HepG2 (cell line): ENCODE measurements around the gene ANKRD35. TPM values are rescaled to one million over a fixed set of nuclear protein-coding genes. Genes with fewer than 3 reads are reported as not detected.
A peak's percentile ranks its signal among the peaks of the same experiment; 100 is the strongest.

Experiments
- CBFB ChIP-seq: sonication (generic); formaldehyde crosslinking; IDR thresholded peaks from 2 replicates; pipeline ENCODE4 v1.4.0; 2020; ENCODE audit warnings: missing genetic modification reagents
- E2F1 ChIP-seq: sonication (generic); formaldehyde crosslinking; IDR thresholded peaks from 2 replicates; pipeline ENCODE4 v1.5.0; 2020; ENCODE audit warnings: missing genetic modification reagents
- EED ChIP-seq: sonication (generic); formaldehyde crosslinking; IDR thresholded peaks from 2 replicates; pipeline ENCODE4 v1.5.0; 2020; ENCODE audit warnings: mild to moderate bottlenecking, missing genetic modification reagents
- GPN1 ChIP-seq: sonication (generic); formaldehyde crosslinking; IDR thresholded peaks from 2 replicates; pipeline ENCODE4 v1.5.1; 2020; ENCODE audit warnings: missing genetic modification reagents, borderline replicate concordance
- HHEX ChIP-seq: IDR thresholded peaks from 2 replicates; pipeline ENCODE4 v1.6.1; 2016; ENCODE audit warnings: control low read depth
- MLXIP ChIP-seq: sonication (generic); formaldehyde crosslinking; IDR thresholded peaks from 2 replicates; pipeline ENCODE4 v1.9.0; 2021; ENCODE audit warnings: missing genetic modification reagents, borderline replicate concordance
- NFKBIZ ChIP-seq: IDR thresholded peaks from 2 replicates; pipeline ENCODE4 v1.6.1; 2018; ENCODE audit warnings: missing genetic modification reagents, missing compliant biosample characterization
- POGZ ChIP-seq: sonication (generic); formaldehyde crosslinking; IDR thresholded peaks from 2 replicates; pipeline ENCODE4 v1.4.0; 2020; ENCODE audit warnings: mild to moderate bottlenecking, missing genetic modification reagents
- SOX5 ChIP-seq: IDR thresholded peaks from 2 replicates; pipeline ENCODE4 v1.6.1; 2016; ENCODE audit warnings: borderline replicate concordance
- ZC3H4 ChIP-seq: sonication (generic); formaldehyde crosslinking; IDR thresholded peaks from 2 replicates; pipeline ENCODE4 v1.4.0; 2020; ENCODE audit warnings: missing genetic modification reagents, borderline replicate concordance
- ZHX1 ChIP-seq: sonication (generic); formaldehyde crosslinking; IDR thresholded peaks from 2 replicates; pipeline ENCODE4 v1.8.1; 2022; ENCODE audit warnings: low read depth, mild to moderate bottlenecking, missing genetic modification reagents
- ZNF251 ChIP-seq: sonication (generic); formaldehyde crosslinking; IDR thresholded peaks from 2 replicates; pipeline ENCODE4 v1.9.0; 2021; ENCODE audit warnings: mild to moderate bottlenecking, missing genetic modification reagents
- ZNF256 ChIP-seq: sonication (generic); formaldehyde crosslinking; conservative IDR thresholded peaks from 2 replicates; pipeline ENCODE4 v1.4.0; 2020; ENCODE audit warnings: missing genetic modification reagents
- ZNF3 ChIP-seq: IDR thresholded peaks from 2 replicates; pipeline ENCODE4 v1.7.0; 2017; ENCODE audit warnings: inconsistent platforms
- ZNF317 ChIP-seq: sonication (generic); formaldehyde crosslinking; IDR thresholded peaks from 2 replicates; pipeline ENCODE4 v1.5.0; 2020; ENCODE audit warnings: mild to moderate bottlenecking, missing genetic modification reagents
- ZNF33B ChIP-seq: sonication (generic); formaldehyde crosslinking; IDR thresholded peaks from 2 replicates; pipeline ENCODE4 v1.5.1; 2020; ENCODE audit warnings: mild to moderate bottlenecking, missing genetic modification reagents
- ZNF546 ChIP-seq: sonication (generic); formaldehyde crosslinking; conservative IDR thresholded peaks from 2 replicates; pipeline ENCODE4 v1.8.1; 2023; ENCODE audit warnings: mild to moderate bottlenecking, missing genetic modification reagents
- ZSCAN21 ChIP-seq: sonication (generic); formaldehyde crosslinking; IDR thresholded peaks from 2 replicates; pipeline ENCODE4 v1.8.0; 2022; ENCODE audit warnings: mild to moderate bottlenecking, missing genetic modification reagents, moderate library complexity, borderline replicate concordance
- polyA plus RNA-seq, 8 experiments: library from polyadenylated mRNA; depleted of rRNA in 3 of 8; stranded (reverse) in 7 of 8; unstranded in 1 of 8; fragments of >200 nt; fragmentation: Illumina TruSeq in 4 of 8; extraction: Trizol in 4 of 8; gene quantifications; 2 replicates each; pipeline versions ENCODE4 v1.2.1 to v1.2.3, GENCODE V29; 2011 to 2016; ENCODE audit warnings: low read depth in 4 of 8, missing spikeins in 1 of 8, mixed read lengths in 1 of 8; ENCODE audit not compliant: insufficient read depth in 1 of 8
- total RNA-seq, 5 experiments: library from RNA; depleted of rRNA; stranded (reverse); fragments of >200 nt; fragmentation: Illumina TruSeq; extraction: Trizol; gene quantifications; 2 replicates each; pipeline ENCODE4 v1.2.3, GENCODE V29; 2016; ENCODE audit warnings: low read depth in 1 of 5
- TF ChIP-seq, protein P1 (sequence below): sonication (generic); formaldehyde crosslinking; IDR thresholded peaks from 2 replicates; pipeline ENCODE4 v1.4.0; 2020; ENCODE audit warnings: missing genetic modification reagents, borderline replicate concordance

Gene ANKRD35
- total and polyA plus RNA-seq, 2 of the 13 experiments (the other 11 are each of a cell fraction or from before 2014, with no cell fraction given) = 0.02 TPM; not detected in 1

- TF ChIP-seq ZNF33B (no peak), ZNF256 (CRISPR knock-in tag) (0 out of 2 replicates have a peak, but pooled peaks have one; percentile 35), GPN1 (0 out of 2 replicates have a peak, but pooled peaks have one; percentile 25), ZSCAN21 (CRISPR knock-in tag) (peak; percentile 90), NFKBIZ (CRISPR knock-in tag) (no peak), ZNF317 (CRISPR knock-in tag) (no peak), E2F1 (CRISPR knock-in tag) (peak; percentile 80), ZNF546 (CRISPR knock-in tag) (no peak), EED (peak; percentile 64; the same call in 1 of the 2 replicates), ZNF251 (CRISPR knock-in tag) (no peak), ZHX1 (peak; percentile 69), ZC3H4 (no peak), HHEX (CRISPR knock-in tag) (no peak), CBFB (CRISPR knock-in tag) (peak; percentile 68), ZNF3 (CRISPR knock-in tag) (no peak), POGZ (CRISPR knock-in tag) (peak; percentile 41; the same call in 1 of the 2 replicates), SOX5 (0 out of 2 replicates have a peak, but pooled peaks have one; percentile 37), MLXIP (CRISPR knock-in tag) (no peak)
- TF ChIP-seq, protein P1, sequence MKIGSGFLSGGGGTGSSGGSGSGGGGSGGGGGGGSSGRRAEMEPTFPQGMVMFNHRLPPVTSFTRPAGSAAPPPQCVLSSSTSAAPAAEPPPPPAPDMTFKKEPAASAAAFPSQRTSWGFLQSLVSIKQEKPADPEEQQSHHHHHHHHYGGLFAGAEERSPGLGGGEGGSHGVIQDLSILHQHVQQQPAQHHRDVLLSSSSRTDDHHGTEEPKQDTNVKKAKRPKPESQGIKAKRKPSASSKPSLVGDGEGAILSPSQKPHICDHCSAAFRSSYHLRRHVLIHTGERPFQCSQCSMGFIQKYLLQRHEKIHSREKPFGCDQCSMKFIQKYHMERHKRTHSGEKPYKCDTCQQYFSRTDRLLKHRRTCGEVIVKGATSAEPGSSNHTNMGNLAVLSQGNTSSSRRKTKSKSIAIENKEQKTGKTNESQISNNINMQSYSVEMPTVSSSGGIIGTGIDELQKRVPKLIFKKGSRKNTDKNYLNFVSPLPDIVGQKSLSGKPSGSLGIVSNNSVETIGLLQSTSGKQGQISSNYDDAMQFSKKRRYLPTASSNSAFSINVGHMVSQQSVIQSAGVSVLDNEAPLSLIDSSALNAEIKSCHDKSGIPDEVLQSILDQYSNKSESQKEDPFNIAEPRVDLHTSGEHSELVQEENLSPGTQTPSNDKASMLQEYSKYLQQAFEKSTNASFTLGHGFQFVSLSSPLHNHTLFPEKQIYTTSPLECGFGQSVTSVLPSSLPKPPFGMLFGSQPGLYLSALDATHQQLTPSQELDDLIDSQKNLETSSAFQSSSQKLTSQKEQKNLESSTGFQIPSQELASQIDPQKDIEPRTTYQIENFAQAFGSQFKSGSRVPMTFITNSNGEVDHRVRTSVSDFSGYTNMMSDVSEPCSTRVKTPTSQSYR = peak; percentile 4; the same call in 1 of the 2 replicates
These were observed 61.8 kb downstream of the ANKRD35 start, which contains the start of the genes POLR3C and RNF115 (continued) for GRCh38 chr1:145823565-145824498.
